Right lobe of liver (tissue), 6 donors: ENCODE data around the gene COL4A4. TPM values are rescaled to one million over a fixed set of nuclear protein-coding genes. Genes with fewer than 3 reads are reported as not detected.

Source experiments
- ATAC-seq, 4 donors: fragments of 200-7000 bp; cut with Tn5 transposase; one replicate each; pipeline ENCODE4 v1.9.1; 2020; ENCODE audit warnings: mild to moderate bottlenecking in 4 of 4, moderate library complexity in 4 of 4
- DNase-seq, 3 donors: peaks; one replicate each; pipeline ENCODE4 v3.0.0-alpha.2; 2020
- H3K27ac ChIP-seq, 3 donors: fragments of 200-600 bp; one replicate each; pipeline ENCODE4 v1.8.0; 2022
- H3K27me3 ChIP-seq, 2 donors: fragments of 200-600 bp; one replicate each; pipeline ENCODE4 v1.8.0; 2022
- H3K36me3 ChIP-seq, 4 donors: fragments of 200-600 bp; sonication (generic) in 1 of 4; one replicate each; pipeline versions ENCODE4 v1.5.1 to v1.8.0; 2017 to 2022; ENCODE audit warnings: control low read depth in 1 of 4
- H3K4me1 ChIP-seq, 4 donors: fragments of 200-600 bp; sonication (generic) in 1 of 4; one replicate each; pipeline versions ENCODE4 v1.5.1 to v1.8.0; 2017 to 2022; ENCODE audit warnings: control low read depth in 1 of 4
- H3K4me3 ChIP-seq, 3 donors: fragments of 200-600 bp; one replicate each; pipeline ENCODE4 v1.8.0; 2022
- H3K9me3 ChIP-seq, 4 donors: fragments of 200-600 bp; sonication (generic) in 1 of 4; one replicate each; pipeline versions ENCODE4 v1.5.1 to v1.8.0; 2017 to 2022; ENCODE audit warnings: control low read depth in 1 of 4
- CTCF ChIP-seq, 4 donors: fragments of 200-600 bp in 3 of 4; fragments of 450-650 bp in 1 of 4; IDR thresholded peaks; one replicate each; pipeline versions ENCODE4 v1.5.1 to v1.8.0; 2016 to 2022; ENCODE audit warnings: antibody characterized with exemption in 4 of 4, mild to moderate bottlenecking in 2 of 4
- POLR2A ChIP-seq: fragments of 450-650 bp; IDR thresholded peaks from one replicate; pipeline ENCODE4 v1.6.1; 2017; ENCODE audit warnings: antibody characterized with exemption, mild to moderate bottlenecking
- WGBS: methylation state at CpG from one replicate; pipeline ENCODE4 v1.1.6; 2018; ENCODE audit warnings: low coverage, low lambda C conversion rate; ENCODE audit not compliant: insufficient coverage; ENCODE audit errors: missing lambda C conversion rate; 5-methylcytosine and 5-hydroxymethylcytosine counted together
- intact Hi-C, 2 donors: fragments of 100-400 bp; cut with DNase I; formaldehyde crosslinking; loops; one replicate each; pipeline versions ENCODE4 v1.11.2 to v1.14.1; 2022
- total RNA-seq, 6 experiments: library from RNA; depleted of rRNA in 2 of 6; stranded (reverse); fragments of >200 nt in 2 of 6; fragmentation: NEBNext Ultra II Directional in 3 of 6; extraction: Animal tissue kit (Norgen Biotek cat#: 25700) in 3 of 6; gene quantifications; one replicate each; pipeline versions ENCODE4 v1.1.0 to v1.2.4, GENCODE V29; 2016 to 2023
- donor health status: DM: no; HTN: yes; CAD: no.
- donor health status: DM: no; HTN: no; CAD: no.
- donor health status: DM: no; HTN: no; CAD: no.
- donor health status: DM: no; HTN: yes; CAD: no.
- donor health status: DM: no; HTN: yes; CAD: no.

COL4A4 gene
- total RNA-seq, 6 experiments from 2014 or later: 0.86 to 2.4 (median 1.8) TPM

- intact Hi-C loops: loop anchor here (10.0 kb wide), 2 partner anchors 155 to 1295 kb away; no protein-coding TSS in a partner anchor
- Histone ChIP-seq H3K4me1 (no peaks in the 10 kb centered on the region), H3K27me3 (no peaks in the 10 kb centered on the region), H3K4me3 (no peak overlapping the region), H3K36me3 (no peaks in the 10 kb centered on the region), H3K27ac (no peak overlapping the region), H3K9me3 (no peaks in the 10 kb centered on the region)
- TF ChIP-seq CTCF (IDR thresholded peaks at IDR 0.05): no peak
- no peak for TF ChIP-seq POLR2A
- DNase-seq (no peak), ATAC-seq (no peak)
- WGBS: 73% methylated on average over 5 of the region's 6 CpGs
These were observed 194.5 kb downstream of the COL4A4 start for GRCh38 chr2:226969417-226970080.

GRCh38 chr2:226965376-226965775, 198.6 kb downstream of the COL4A4 start:
- H3K4me1 ChIP-seq: no peaks in the 10 kb centered on the region
- intact Hi-C loops: no loop called here
- DNase-seq: no peak
- no peak overlapping the region for H3K27ac ChIP-seq
- WGBS: 100% methylated on average over 1 of the region's 1 CpG
- TF ChIP-seq CTCF (IDR thresholded peaks at IDR 0.05) (no peak), POLR2A (no peak)
- no peaks in the 10 kb centered on the region for H3K36me3 ChIP-seq
- no peaks in the 10 kb centered on the region for H3K9me3 ChIP-seq
- H3K4me3 ChIP-seq: no peak overlapping the region
- no peak for ATAC-seq
- no peaks in the 10 kb centered on the region for H3K27me3 ChIP-seq

GRCh38 chr2:226963528-226963927, 200.5 kb downstream of the COL4A4 start:
- Histone ChIP-seq H3K27me3 (no peaks in the 10 kb centered on the region), H3K9me3 (no peaks in the 10 kb centered on the region), H3K36me3 (no peaks in the 10 kb centered on the region), H3K27ac (no peak overlapping the region), H3K4me3 (no peak overlapping the region), H3K4me1 (no peaks in the 10 kb centered on the region)
- TF ChIP-seq CTCF (IDR thresholded peaks at IDR 0.05) (no peak), POLR2A (no peak)
- 86% methylated on average over 1 of the region's 1 CpG for whole genome bisulfite sequencing
- ATAC-seq (no peak), DNase-seq (no peak)
- intact Hi-C loops: no loop called here

GRCh38 chr2:226962176-226962773, 201.7 kb downstream of the COL4A4 start:
- Histone ChIP-seq H3K27me3 (no peaks in the 10 kb centered on the region), H3K4me3 (no peak overlapping the region), H3K36me3 (no peaks in the 10 kb centered on the region), H3K9me3 (no peaks in the 10 kb centered on the region), H3K27ac (no peak overlapping the region), H3K4me1 (no peaks in the 10 kb centered on the region)
- DNase-seq (no peak), ATAC-seq (no peak)
- 93% methylated on average over 3 of the region's 3 CpGs for WGBS
- intact Hi-C loops: no loop called here
- TF ChIP-seq CTCF (IDR thresholded peaks at IDR 0.05) (no peak), POLR2A (no peak)
